WTC11 (cell line): Measurements from ENCODE around the gene MRPL39. TPM values are rescaled to one million over a fixed set of nuclear protein-coding genes. Genes with fewer than 3 reads are reported as not detected.

Experiments used
- ATAC-seq: fragments of 200-7000 bp; cut with Tn5 transposase; 2 replicates; pipeline ENCODE4 v1.10.0; 2021; ENCODE audit warnings: mild to moderate bottlenecking, moderate library complexity
- CTCF ChIA-PET: fragments of 300-600 bp; sonication (Branson Sonifier 250); formaldehyde crosslinking; loops from one replicate; lab custom pipeline; 2021; ENCODE audit warnings: antibody characterized with exemption; lab: Charles Lee
- POLR2A ChIA-PET: fragments of 350-600 bp; sonication (Branson Sonifier 250); formaldehyde crosslinking; loops from one replicate; lab custom pipeline; 2021; ENCODE audit warnings: antibody characterized with exemption; lab: Charles Lee
- DNase-seq: peaks from one replicate; pipeline ENCODE4 v3.0.0; 2021; ENCODE audit warnings: low spot score
- H3K27ac Mint-ChIP-seq: 2 replicates; pipeline ENCODE4 v1.8.0; 2021; ENCODE audit warnings: mixed read lengths
- H3K27me3 Mint-ChIP-seq: 2 replicates; pipeline ENCODE4 v1.8.0; 2021; ENCODE audit warnings: low read depth, mild to moderate bottlenecking, moderate library complexity, mixed read lengths
- H3K36me3 Mint-ChIP-seq: 2 replicates; pipeline ENCODE4 v1.8.0; 2021; ENCODE audit warnings: mixed read lengths
- H3K4me1 Mint-ChIP-seq: 2 replicates; pipeline ENCODE4 v1.8.0; 2022; ENCODE audit warnings: mixed read lengths
- H3K4me3 Mint-ChIP-seq: 2 replicates; pipeline ENCODE4 v1.8.0; 2021; ENCODE audit warnings: mild to moderate bottlenecking, moderate library complexity, mixed read lengths
- H3K9me3 Mint-ChIP-seq: 2 replicates; pipeline ENCODE4 v1.8.0; 2021; ENCODE audit warnings: mixed read lengths
- ATF1 ChIP-seq: sonication (generic); formaldehyde crosslinking; IDR thresholded peaks from 2 replicates; pipeline ENCODE4 v1.8.1; 2023; ENCODE audit warnings: mild to moderate bottlenecking, moderate library complexity, missing genetic modification reagents
- GRHL2 ChIP-seq: fragments of 250-450 bp; sonication (Bioruptor Pico); IDR thresholded peaks from 2 replicates; pipeline ENCODE4 v1.8.0; 2022; ENCODE audit warnings: mild to moderate bottlenecking, moderate library complexity; ENCODE audit not compliant: insufficient replicate concordance, severe bottlenecking
- GTF2I ChIP-seq: fragments of 250-450 bp; sonication (Bioruptor Pico); conservative IDR thresholded peaks from 2 replicates; pipeline ENCODE4 v1.4.0; 2021; ENCODE audit warnings: mild to moderate bottlenecking
- JUN ChIP-seq: sonication (generic); formaldehyde crosslinking; IDR thresholded peaks from 2 replicates; pipeline ENCODE4 v1.8.0; 2023; ENCODE audit warnings: mild to moderate bottlenecking, missing genetic modification reagents
- OVOL2 ChIP-seq: fragments of 250-450 bp; sonication (Bioruptor Pico); IDR thresholded peaks from 2 replicates; pipeline ENCODE4 v1.9.0; 2021; ENCODE audit warnings: mild to moderate bottlenecking, borderline replicate concordance
- TCF7 ChIP-seq: sonication (generic); formaldehyde crosslinking; IDR thresholded peaks from 2 replicates; pipeline ENCODE4 v1.8.0; 2022; ENCODE audit warnings: mild to moderate bottlenecking, low read depth, missing genetic modification reagents, moderate library complexity
- total RNA-seq: library from RNA; stranded (reverse); gene quantifications from 3 replicates; pipeline ENCODE4 v1.2.3, GENCODE V29; 2021
- TF ChIP-seq, protein P1 (sequence below): sonication (generic); formaldehyde crosslinking; conservative IDR thresholded peaks from 2 replicates; pipeline ENCODE4 v1.8.1; 2023; ENCODE audit warnings: mild to moderate bottlenecking, low read depth, missing genetic modification reagents, moderate library complexity
- TF ChIP-seq, protein P2 (sequence below): fragments of 250-450 bp; sonication (Bioruptor Pico); IDR thresholded peaks from 2 replicates; pipeline ENCODE4 v1.9.0; 2021; ENCODE audit warnings: mild to moderate bottlenecking, borderline replicate concordance
- TF ChIP-seq, protein P3 (sequence below): sonication (generic); formaldehyde crosslinking; IDR thresholded peaks from 2 replicates; pipeline ENCODE4 v1.8.1; 2023; ENCODE audit warnings: mild to moderate bottlenecking, moderate library complexity, missing genetic modification reagents
- TF ChIP-seq, protein P4 (sequence below): sonication (generic); formaldehyde crosslinking; IDR thresholded peaks from 2 replicates; pipeline ENCODE4 v1.8.0; 2023; ENCODE audit warnings: missing genetic modification reagents
- TF ChIP-seq, protein P5 (sequence below): sonication (generic); formaldehyde crosslinking; IDR thresholded peaks from 2 replicates; pipeline ENCODE4 v1.8.1; 2023; ENCODE audit warnings: mild to moderate bottlenecking, missing genetic modification reagents, moderate library complexity
- TF ChIP-seq, protein P6 (sequence below): fragments of 250-450 bp; sonication (Bioruptor Pico); IDR thresholded peaks from 2 replicates; pipeline ENCODE4 v2.1.2; 2022; ENCODE audit warnings: mild to moderate bottlenecking, moderate library complexity
- TF ChIP-seq, protein P7 (sequence below): sonication (generic); formaldehyde crosslinking; IDR thresholded peaks from 2 replicates; pipeline ENCODE4 v1.8.0; 2023; ENCODE audit warnings: mild to moderate bottlenecking, missing genetic modification reagents
- TF ChIP-seq, protein P8 (sequence below): fragments of 250-450 bp; sonication (Bioruptor Pico); IDR thresholded peaks from 2 replicates; pipeline ENCODE4 v1.9.0; 2021; ENCODE audit warnings: moderate library complexity, mild to moderate bottlenecking, inconsistent platforms, borderline replicate concordance

The MRPL39 gene
- total RNA-seq, 1 experiment from 2014 or later, result 34.7 TPM

DNA sequence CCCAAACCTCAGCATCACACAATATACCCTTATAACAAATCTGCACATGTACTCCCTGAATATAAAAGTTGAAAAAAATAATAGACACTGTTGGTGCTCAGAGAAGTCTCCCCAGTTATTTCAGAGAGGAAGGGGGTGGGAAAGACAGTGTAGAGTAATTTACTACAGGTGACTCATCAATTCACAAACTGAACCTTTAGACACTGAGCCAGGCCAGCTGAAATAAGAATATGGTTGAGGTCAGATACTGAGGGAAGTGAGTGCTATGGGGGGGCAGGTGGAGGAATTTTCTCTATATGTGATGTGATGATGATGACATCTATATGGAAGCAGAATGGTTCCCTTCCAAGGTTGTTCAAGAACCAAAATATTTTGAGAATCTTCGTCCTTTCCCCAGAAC is 50.1 kb downstream of the MRPL39 start:
- Mint-ChIP-seq H3K27me3 (peaks cover 19% of the 10 kb centered on the region), H3K4me3 (no peak overlapping the region), H3K4me1 (no peaks in the 10 kb centered on the region), H3K9me3 (peaks cover 3% of the 10 kb centered on the region; the same call in 1 of the 2 replicates), H3K36me3 (no peaks in the 10 kb centered on the region), H3K27ac (no peak overlapping the region)
- no peak for ATAC-seq
- POLR2A ChIA-PET, result no interaction called here
- TF ChIP-seq, protein P1, sequence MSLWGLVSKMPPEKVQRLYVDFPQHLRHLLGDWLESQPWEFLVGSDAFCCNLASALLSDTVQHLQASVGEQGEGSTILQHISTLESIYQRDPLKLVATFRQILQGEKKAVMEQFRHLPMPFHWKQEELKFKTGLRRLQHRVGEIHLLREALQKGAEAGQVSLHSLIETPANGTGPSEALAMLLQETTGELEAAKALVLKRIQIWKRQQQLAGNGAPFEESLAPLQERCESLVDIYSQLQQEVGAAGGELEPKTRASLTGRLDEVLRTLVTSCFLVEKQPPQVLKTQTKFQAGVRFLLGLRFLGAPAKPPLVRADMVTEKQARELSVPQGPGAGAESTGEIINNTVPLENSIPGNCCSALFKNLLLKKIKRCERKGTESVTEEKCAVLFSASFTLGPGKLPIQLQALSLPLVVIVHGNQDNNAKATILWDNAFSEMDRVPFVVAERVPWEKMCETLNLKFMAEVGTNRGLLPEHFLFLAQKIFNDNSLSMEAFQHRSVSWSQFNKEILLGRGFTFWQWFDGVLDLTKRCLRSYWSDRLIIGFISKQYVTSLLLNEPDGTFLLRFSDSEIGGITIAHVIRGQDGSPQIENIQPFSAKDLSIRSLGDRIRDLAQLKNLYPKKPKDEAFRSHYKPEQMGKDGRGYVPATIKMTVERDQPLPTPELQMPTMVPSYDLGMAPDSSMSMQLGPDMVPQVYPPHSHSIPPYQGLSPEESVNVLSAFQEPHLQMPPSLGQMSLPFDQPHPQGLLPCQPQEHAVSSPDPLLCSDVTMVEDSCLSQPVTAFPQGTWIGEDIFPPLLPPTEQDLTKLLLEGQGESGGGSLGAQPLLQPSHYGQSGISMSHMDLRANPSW (CRISPR knock-in tag), result no peak
- TF ChIP-seq, protein P2, sequence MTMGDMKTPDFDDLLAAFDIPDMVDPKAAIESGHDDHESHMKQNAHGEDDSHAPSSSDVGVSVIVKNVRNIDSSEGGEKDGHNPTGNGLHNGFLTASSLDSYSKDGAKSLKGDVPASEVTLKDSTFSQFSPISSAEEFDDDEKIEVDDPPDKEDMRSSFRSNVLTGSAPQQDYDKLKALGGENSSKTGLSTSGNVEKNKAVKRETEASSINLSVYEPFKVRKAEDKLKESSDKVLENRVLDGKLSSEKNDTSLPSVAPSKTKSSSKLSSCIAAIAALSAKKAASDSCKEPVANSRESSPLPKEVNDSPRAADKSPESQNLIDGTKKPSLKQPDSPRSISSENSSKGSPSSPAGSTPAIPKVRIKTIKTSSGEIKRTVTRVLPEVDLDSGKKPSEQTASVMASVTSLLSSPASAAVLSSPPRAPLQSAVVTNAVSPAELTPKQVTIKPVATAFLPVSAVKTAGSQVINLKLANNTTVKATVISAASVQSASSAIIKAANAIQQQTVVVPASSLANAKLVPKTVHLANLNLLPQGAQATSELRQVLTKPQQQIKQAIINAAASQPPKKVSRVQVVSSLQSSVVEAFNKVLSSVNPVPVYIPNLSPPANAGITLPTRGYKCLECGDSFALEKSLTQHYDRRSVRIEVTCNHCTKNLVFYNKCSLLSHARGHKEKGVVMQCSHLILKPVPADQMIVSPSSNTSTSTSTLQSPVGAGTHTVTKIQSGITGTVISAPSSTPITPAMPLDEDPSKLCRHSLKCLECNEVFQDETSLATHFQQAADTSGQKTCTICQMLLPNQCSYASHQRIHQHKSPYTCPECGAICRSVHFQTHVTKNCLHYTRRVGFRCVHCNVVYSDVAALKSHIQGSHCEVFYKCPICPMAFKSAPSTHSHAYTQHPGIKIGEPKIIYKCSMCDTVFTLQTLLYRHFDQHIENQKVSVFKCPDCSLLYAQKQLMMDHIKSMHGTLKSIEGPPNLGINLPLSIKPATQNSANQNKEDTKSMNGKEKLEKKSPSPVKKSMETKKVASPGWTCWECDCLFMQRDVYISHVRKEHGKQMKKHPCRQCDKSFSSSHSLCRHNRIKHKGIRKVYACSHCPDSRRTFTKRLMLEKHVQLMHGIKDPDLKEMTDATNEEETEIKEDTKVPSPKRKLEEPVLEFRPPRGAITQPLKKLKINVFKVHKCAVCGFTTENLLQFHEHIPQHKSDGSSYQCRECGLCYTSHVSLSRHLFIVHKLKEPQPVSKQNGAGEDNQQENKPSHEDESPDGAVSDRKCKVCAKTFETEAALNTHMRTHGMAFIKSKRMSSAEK (CRISPR knock-in tag), result no peak
- TF ChIP-seq TCF7 (CRISPR knock-in tag) (no peak), JUN (CRISPR knock-in tag) (no peak), ATF1 (CRISPR knock-in tag) (no peak)
- TF ChIP-seq, protein P3, sequence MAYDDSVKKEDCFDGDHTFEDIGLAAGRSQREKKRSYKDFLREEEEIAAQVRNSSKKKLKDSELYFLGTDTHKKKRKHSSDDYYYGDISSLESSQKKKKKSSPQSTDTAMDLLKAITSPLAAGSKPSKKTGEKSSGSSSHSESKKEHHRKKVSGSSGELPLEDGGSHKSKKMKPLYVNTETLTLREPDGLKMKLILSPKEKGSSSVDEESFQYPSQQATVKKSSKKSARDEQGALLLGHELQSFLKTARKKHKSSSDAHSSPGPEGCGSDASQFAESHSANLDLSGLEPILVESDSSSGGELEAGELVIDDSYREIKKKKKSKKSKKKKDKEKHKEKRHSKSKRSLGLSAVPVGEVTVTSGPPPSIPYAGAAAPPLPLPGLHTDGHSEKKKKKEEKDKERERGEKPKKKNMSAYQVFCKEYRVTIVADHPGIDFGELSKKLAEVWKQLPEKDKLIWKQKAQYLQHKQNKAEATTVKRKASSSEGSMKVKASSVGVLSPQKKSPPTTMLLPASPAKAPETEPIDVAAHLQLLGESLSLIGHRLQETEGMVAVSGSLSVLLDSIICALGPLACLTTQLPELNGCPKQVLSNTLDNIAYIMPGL, result no peak
- CTCF ChIA-PET, result no interaction called here
- DNase-seq, result no peak

DNA sequence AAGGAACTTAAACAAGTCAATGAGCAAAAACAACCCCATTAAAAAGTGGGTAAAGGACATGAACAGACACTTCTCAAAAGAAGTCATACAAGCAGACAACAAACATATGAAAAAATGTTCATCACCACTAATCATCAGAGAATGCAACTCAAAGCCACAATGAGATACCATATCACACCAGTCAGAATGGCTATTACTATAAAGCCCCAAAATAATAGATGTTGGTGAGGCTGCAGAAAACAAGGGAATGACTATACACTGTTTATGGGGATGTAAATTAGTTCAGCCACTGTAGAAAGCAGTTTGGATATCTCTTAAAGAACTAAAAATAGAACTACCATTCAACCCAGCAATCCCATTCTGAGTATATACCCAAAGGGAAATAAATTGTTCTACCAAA is 51.2 kb downstream of the MRPL39 start:
- TF ChIP-seq, protein P4, sequence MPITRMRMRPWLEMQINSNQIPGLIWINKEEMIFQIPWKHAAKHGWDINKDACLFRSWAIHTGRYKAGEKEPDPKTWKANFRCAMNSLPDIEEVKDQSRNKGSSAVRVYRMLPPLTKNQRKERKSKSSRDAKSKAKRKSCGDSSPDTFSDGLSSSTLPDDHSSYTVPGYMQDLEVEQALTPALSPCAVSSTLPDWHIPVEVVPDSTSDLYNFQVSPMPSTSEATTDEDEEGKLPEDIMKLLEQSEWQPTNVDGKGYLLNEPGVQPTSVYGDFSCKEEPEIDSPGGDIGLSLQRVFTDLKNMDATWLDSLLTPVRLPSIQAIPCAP, result no peak
- TF ChIP-seq GRHL2, result no peak
- TF ChIP-seq, protein P5, sequence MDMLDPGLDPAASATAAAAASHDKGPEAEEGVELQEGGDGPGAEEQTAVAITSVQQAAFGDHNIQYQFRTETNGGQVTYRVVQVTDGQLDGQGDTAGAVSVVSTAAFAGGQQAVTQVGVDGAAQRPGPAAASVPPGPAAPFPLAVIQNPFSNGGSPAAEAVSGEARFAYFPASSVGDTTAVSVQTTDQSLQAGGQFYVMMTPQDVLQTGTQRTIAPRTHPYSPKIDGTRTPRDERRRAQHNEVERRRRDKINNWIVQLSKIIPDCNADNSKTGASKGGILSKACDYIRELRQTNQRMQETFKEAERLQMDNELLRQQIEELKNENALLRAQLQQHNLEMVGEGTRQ, result no peak
- H3K4me3 Mint-ChIP-seq, result no peak overlapping the region
- DNase-seq (no peak), ATAC-seq (no peak)
- ChIA-PET CTCF (no interaction called here), POLR2A (no interaction called here)
- no peaks in the 10 kb centered on the region for H3K4me1 Mint-ChIP-seq
- H3K36me3 Mint-ChIP-seq, result no peaks in the 10 kb centered on the region
- peaks cover 3% of the 10 kb centered on the region; the same call in 1 of the 2 replicates for H3K9me3 Mint-ChIP-seq
- H3K27me3 Mint-ChIP-seq, result peaks cover 12% of the 10 kb centered on the region
- H3K27ac Mint-ChIP-seq, result no peak overlapping the region

DNA sequence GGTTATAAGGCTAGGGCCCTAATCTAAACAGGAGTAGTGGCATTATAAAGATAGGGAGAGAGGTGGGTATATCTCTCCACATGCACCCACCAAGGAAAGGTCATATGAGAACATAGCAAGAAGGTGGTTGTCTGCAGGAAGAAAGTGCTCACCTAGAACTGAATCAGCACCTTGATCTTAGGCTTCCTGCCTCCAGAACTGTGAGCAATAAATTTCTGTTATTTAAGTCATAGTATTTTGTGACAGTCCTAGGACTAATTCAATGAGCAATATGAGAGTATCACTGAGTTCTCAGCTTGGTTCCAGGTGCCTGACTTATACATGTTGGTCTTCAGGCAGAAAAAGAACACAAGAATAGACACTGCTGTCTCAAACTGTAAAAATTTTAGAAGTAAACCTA is 51.8 kb downstream of the MRPL39 start:
- ATAC-seq, result no peak
- TF ChIP-seq GTF2I (CRISPR knock-in tag) (no peak), OVOL2 (CRISPR knock-in tag) (no peak)
- TF ChIP-seq, protein P6, sequence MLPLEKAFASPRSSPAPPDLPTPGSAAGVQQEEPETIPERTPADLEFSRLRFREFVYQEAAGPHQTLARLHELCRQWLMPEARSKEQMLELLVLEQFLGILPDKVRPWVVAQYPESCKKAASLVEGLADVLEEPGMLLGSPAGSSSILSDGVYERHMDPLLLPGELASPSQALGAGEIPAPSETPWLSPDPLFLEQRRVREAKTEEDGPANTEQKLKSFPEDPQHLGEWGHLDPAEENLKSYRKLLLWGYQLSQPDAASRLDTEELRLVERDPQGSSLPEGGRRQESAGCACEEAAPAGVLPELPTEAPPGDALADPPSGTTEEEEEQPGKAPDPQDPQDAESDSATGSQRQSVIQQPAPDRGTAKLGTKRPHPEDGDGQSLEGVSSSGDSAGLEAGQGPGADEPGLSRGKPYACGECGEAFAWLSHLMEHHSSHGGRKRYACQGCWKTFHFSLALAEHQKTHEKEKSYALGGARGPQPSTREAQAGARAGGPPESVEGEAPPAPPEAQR, result no peak
- TF ChIP-seq, protein P7, sequence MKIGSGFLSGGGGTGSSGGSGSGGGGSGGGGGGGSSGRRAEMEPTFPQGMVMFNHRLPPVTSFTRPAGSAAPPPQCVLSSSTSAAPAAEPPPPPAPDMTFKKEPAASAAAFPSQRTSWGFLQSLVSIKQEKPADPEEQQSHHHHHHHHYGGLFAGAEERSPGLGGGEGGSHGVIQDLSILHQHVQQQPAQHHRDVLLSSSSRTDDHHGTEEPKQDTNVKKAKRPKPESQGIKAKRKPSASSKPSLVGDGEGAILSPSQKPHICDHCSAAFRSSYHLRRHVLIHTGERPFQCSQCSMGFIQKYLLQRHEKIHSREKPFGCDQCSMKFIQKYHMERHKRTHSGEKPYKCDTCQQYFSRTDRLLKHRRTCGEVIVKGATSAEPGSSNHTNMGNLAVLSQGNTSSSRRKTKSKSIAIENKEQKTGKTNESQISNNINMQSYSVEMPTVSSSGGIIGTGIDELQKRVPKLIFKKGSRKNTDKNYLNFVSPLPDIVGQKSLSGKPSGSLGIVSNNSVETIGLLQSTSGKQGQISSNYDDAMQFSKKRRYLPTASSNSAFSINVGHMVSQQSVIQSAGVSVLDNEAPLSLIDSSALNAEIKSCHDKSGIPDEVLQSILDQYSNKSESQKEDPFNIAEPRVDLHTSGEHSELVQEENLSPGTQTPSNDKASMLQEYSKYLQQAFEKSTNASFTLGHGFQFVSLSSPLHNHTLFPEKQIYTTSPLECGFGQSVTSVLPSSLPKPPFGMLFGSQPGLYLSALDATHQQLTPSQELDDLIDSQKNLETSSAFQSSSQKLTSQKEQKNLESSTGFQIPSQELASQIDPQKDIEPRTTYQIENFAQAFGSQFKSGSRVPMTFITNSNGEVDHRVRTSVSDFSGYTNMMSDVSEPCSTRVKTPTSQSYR (CRISPR knock-in tag), result no peak
- TF ChIP-seq, protein P8, sequence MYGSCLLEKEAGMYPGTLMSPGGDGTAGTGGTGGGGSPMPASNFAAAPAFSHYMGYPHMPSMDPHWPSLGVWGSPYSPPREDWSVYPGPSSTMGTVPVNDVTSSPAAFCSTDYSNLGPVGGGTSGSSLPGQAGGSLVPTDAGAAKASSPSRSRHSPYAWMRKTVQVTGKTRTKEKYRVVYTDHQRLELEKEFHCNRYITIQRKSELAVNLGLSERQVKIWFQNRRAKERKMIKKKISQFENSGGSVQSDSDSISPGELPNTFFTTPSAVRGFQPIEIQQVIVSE (CRISPR knock-in tag), result no peak

More for the DNA sequence above, 51.8 kb downstream of the MRPL39 start:
- Mint-ChIP-seq H3K36me3 (no peaks in the 10 kb centered on the region), H3K9me3 (peaks cover 3% of the 10 kb centered on the region; the same call in 1 of the 2 replicates), H3K4me3 (no peak overlapping the region), H3K27me3 (peaks cover 6% of the 10 kb centered on the region), H3K27ac (no peak overlapping the region), H3K4me1 (no peaks in the 10 kb centered on the region)
- ChIA-PET CTCF (no interaction called here), POLR2A (no interaction called here)
- no peak for DNase-seq
